Measurements from ENCODE around the gene GUCY2F.

Gene GUCY2F

GRCh38 chrX:109481986-109482385, at the start of gene GUCY2F:
TSS of gene GUCY2F (minus strand) at chrX:109482086. CDS start at chrX:109475936, 6,150 bp downstream.
- no peak for DNase-seq (ENCODE audit: low spot score)

- DNase-seq (ENCODE audit: low spot score) = no peak
Observed at GRCh38 chrX:109519001-109519400, 37.1 kb upstream of the GUCY2F start.

- DNase-seq (ENCODE audit: low spot score) = no peak
Observed at GRCh38 chrX:109511113-109511512, 29.2 kb upstream of the GUCY2F start.

- DNase-seq (ENCODE audit: low spot score) = no peak
Observed at GRCh38 chrX:109508915-109509314, 27.0 kb upstream of the GUCY2F start.

GRCh38 chrX:109501176-109501575, 19.3 kb upstream of the GUCY2F start:
- no peak for DNase-seq (ENCODE audit: low spot score)

- no peak for DNase-seq (ENCODE audit: low spot score)
Observed at GRCh38 chrX:109498434-109498833, 16.5 kb upstream of the GUCY2F start.

- DNase-seq (ENCODE audit: low spot score) = no peak
Observed at GRCh38 chrX:109489174-109489573, 7.3 kb upstream of the GUCY2F start.

GRCh38 chrX:109487640-109488039, 5.8 kb upstream of the GUCY2F start:
- DNase-seq (ENCODE audit: low spot score) = no peak

- DNase-seq (ENCODE audit: low spot score) = peak; percentile 65
Observed at GRCh38 chrX:109485470-109486340, 3.8 kb upstream of the GUCY2F start.

- no peak for DNase-seq (ENCODE audit: low spot score)
Observed at GRCh38 chrX:109484886-109485285, 3.0 kb upstream of the GUCY2F start.

GRCh38 chrX:109475174-109475891, 6.6 kb downstream of the GUCY2F start:
- no peak for DNase-seq (ENCODE audit: low spot score)

GRCh38 chrX:109472939-109473735, 8.7 kb downstream of the GUCY2F start:
- DNase-seq (ENCODE audit: low spot score) = no peak

GRCh38 chrX:109464231-109464630, 17.7 kb downstream of the GUCY2F start:
- no peak for DNase-seq (ENCODE audit: low spot score)

GRCh38 chrX:109463784-109464183, 18.1 kb downstream of the GUCY2F start:
- DNase-seq (ENCODE audit: low spot score) = no peak

- DNase-seq (ENCODE audit: low spot score) = no peak
Observed at GRCh38 chrX:109448282-109448938, 33.5 kb downstream of the GUCY2F start.

- no peak for DNase-seq (ENCODE audit: low spot score)
Observed at GRCh38 chrX:109441266-109441665, 40.6 kb downstream of the GUCY2F start.

- no peak for DNase-seq (ENCODE audit: low spot score)
Observed at GRCh38 chrX:109440475-109440874, 41.4 kb downstream of the GUCY2F start.

GRCh38 chrX:109409181-109409580, 72.7 kb downstream of the GUCY2F start:
- DNase-seq (ENCODE audit: low spot score) = no peak

- DNase-seq (ENCODE audit: low spot score) = no peak
Observed at GRCh38 chrX:109403922-109404321, 78.0 kb downstream of the GUCY2F start.

- no peak for DNase-seq (ENCODE audit: low spot score)
Observed at GRCh38 chrX:109399831-109400230, 82.1 kb downstream of the GUCY2F start.

GRCh38 chrX:109398833-109399232, 83.1 kb downstream of the GUCY2F start:
- no peak for DNase-seq (ENCODE audit: low spot score)

- no peak for DNase-seq (ENCODE audit: low spot score)
Observed at GRCh38 chrX:109398061-109398460, 83.8 kb downstream of the GUCY2F start.
